Spleen (tissue), 11 donors: ENCODE data around the gene FIG4. TPM values are rescaled to one million over a fixed set of nuclear protein-coding genes. Genes with fewer than 3 reads are reported as not detected.
"Not testable (repeated sequence)": the region's sequence is repeated elsewhere in the genome, so short reads cannot be mapped to it uniquely, and the experiment has no call there.

Experiments
- DNase-seq: peaks from one replicate; pipeline ENCODE4 v3.0.0-alpha.2; 2020
- H3K27ac ChIP-seq, 8 donors: fragments of 200-600 bp; sonication (generic) in 7 of 8; 1 replicate in 4 of 8; 2 replicates in 4 of 8; pipeline versions ENCODE4 v1.5.0 to v1.8.0; 2016 to 2021; ENCODE audit warnings: inconsistent platforms in 4 of 8, mild to moderate bottlenecking in 4 of 8, moderate library complexity in 1 of 8
- H3K27me3 ChIP-seq, 7 donors: fragments of 200-600 bp; sonication (generic) in 6 of 7; replicated peaks in 1 of 7; 1 replicate in 4 of 7; 2 replicates in 3 of 7; pipeline versions ENCODE4 v1.5.0 to v1.8.0; 2016 to 2021; ENCODE audit warnings: inconsistent platforms in 3 of 7, mild to moderate bottlenecking in 1 of 7
- H3K36me3 ChIP-seq, 6 donors: fragments of 200-600 bp; sonication (generic) in 5 of 6; 1 replicate in 4 of 6; 2 replicates in 2 of 6; pipeline versions ENCODE4 v1.5.0 to v1.8.0; 2016 to 2021; ENCODE audit warnings: inconsistent platforms in 2 of 6
- H3K4me1 ChIP-seq, 6 donors: fragments of 200-600 bp; sonication (generic) in 5 of 6; 1 replicate in 3 of 6; 2 replicates in 3 of 6; pipeline versions ENCODE4 v1.5.0 to v1.8.0; 2016 to 2021; ENCODE audit warnings: inconsistent platforms in 3 of 6
- H3K4me3 ChIP-seq, 8 donors: fragments of 200-600 bp; sonication (generic) in 7 of 8; 1 replicate in 4 of 8; 2 replicates in 4 of 8; pipeline versions ENCODE4 v1.5.0 to v1.8.0; 2016 to 2021; ENCODE audit warnings: inconsistent platforms in 4 of 8, mild to moderate bottlenecking in 4 of 8, moderate library complexity in 2 of 8
- H3K9me3 ChIP-seq, 8 donors: fragments of 200-600 bp; sonication (generic) in 7 of 8; 1 replicate in 4 of 8; 2 replicates in 4 of 8; pipeline versions ENCODE4 v1.5.0 to v1.8.0; 2016 to 2021; ENCODE audit warnings: inconsistent platforms in 4 of 8
- CTCF ChIP-seq, 11 experiments: fragments of 200-600 bp in 7 of 11; fragments of 450-650 bp in 4 of 11; sonication (generic) in 4 of 11; IDR thresholded peaks in 8 of 11; conservative IDR thresholded peaks in 3 of 11; 1 replicate in 7 of 11; 2 replicates in 4 of 11; pipeline versions ENCODE4 v1.4.0 to v1.8.0; 2016 to 2021; ENCODE audit warnings: antibody characterized with exemption in 11 of 11, inconsistent platforms in 4 of 11, mild to moderate bottlenecking in 1 of 11
- POLR2A ChIP-seq, 3 donors: fragments of 450-650 bp; IDR thresholded peaks; one replicate each; pipeline ENCODE4 v1.5.1; 2017; ENCODE audit warnings: antibody characterized with exemption in 3 of 3, mild to moderate bottlenecking in 1 of 3
- POLR2AphosphoS5 ChIP-seq, 3 donors: sonication (generic); formaldehyde crosslinking; IDR thresholded peaks; one replicate each; pipeline ENCODE4 v1.5.1; 2017; ENCODE audit warnings: antibody characterized with exemption in 3 of 3
- WGBS, 5 donors: extraction: QIAGEN DNeasy Blood & Tissue Kit in 3 of 5; methylation state at CpG; one replicate each; pipeline versions ENCODE4 v1.1.5 to v1.1.7; 2013 to 2018; 5-methylcytosine and 5-hydroxymethylcytosine counted together
- intact Hi-C: fragments of 100-400 bp; cut with DNase I; formaldehyde crosslinking; loops from one replicate; pipeline ENCODE4 v1.15.0; 2023; ENCODE audit warnings: low total_unique reads
- polyA plus RNA-seq, 3 donors: library from polyadenylated mRNA; stranded (reverse); fragments of 200-250 nt; gene quantifications; one replicate each; pipeline ENCODE4 v1.2.1, GENCODE V29; 2013
- total RNA-seq, 7 donors: library from RNA; depleted of rRNA in 3 of 7; stranded (reverse); fragments of >200 nt in 3 of 7; fragmentation: NEBNext Ultra II Directional in 4 of 7; extraction: Animal tissue kit (Norgen Biotek cat#: 25700) in 4 of 7; gene quantifications; one replicate each; pipeline versions ENCODE4 v1.1.0 to v1.2.1, GENCODE V29; 2016 to 2021
- donor health status: healthy with polysubstance abuse.
- donor health status: DM: no; HTN: no; CAD: no; lungs with moderate emphysema.
- donor health status: DM: no; HTN: no; CAD: no.
- donor health status: Bipolar disorder and iron deficiency.
- donor health status: healthy.
- donor health status: DM: no; HTN: no; CAD: no.
- donor health status: DM: yes; HTN: yes; CAD: no.

Gene FIG4
- total and polyA plus RNA-seq, 10 donors = 10.2 to 35.1 (median 26.2) TPM

- WGBS, 5 donors = 5 to 28% (median 16%) methylated on average over 2 of the region's 2 CpGs
- TF ChIP-seq POLR2AphosphoS5 (IDR thresholded peaks at IDR 0.05) = no peak
- TF ChIP-seq POLR2A (IDR thresholded peaks at IDR 0.05) = no peak
- no peak for TF ChIP-seq CTCF (IDR thresholded peaks at IDR 0.05 in 8 of 11, conservative IDR thresholded peaks at IDR 0.05 in 3 of 11)
- H3K4me1 ChIP-seq = peaks cover 0 to 8% (median 2%) of the 10 kb centered on the region in 6 donors
- intact Hi-C loops = no loop called here
- no peak for DNase-seq
- H3K4me3 ChIP-seq = no peak overlapping the region
- no peaks in the 10 kb centered on the region for H3K27me3 ChIP-seq
- H3K27ac ChIP-seq = no peak overlapping the region
- no peaks in the 10 kb centered on the region for H3K36me3 ChIP-seq
- H3K9me3 ChIP-seq = peaks cover 0 to under 1% (median 0%) of the 10 kb centered on the region in 8 donors
Measured at GRCh38 chr6:109867970-109868358, 176.9 kb downstream of the FIG4 start.

- H3K36me3 ChIP-seq, H3K9me3 ChIP-seq, H3K27me3 ChIP-seq, DNase-seq, H3K27ac ChIP-seq, intact Hi-C loops, H3K4me3 ChIP-seq: not testable (repeated sequence)
- WGBS, 5 donors = 54 to 79% (median 65%) methylated on average over 5 of the region's 5 CpGs
- H3K4me1 ChIP-seq = peaks cover 0 to 13% (median 4%) of the 10 kb centered on the region in 6 donors
Measured at GRCh38 chr6:109869398-109870088, 178.4 kb downstream of the FIG4 start.

GRCh38 chr6:109870089-109870410, 179.0 kb downstream of the FIG4 start:
- no peak overlapping the region for H3K27ac ChIP-seq
- no peaks in the 10 kb centered on the region for H3K27me3 ChIP-seq
- WGBS, 5 donors = 76 to 90% (median 84%) methylated on average over 5 of the region's 5 CpGs
- H3K4me3 ChIP-seq = no peak overlapping the region
- DNase-seq = no peak
- H3K36me3 ChIP-seq = no peaks in the 10 kb centered on the region
- intact Hi-C loops = no loop called here
- H3K4me1 ChIP-seq = peaks cover 0 to 13% (median 4%) of the 10 kb centered on the region in 6 donors
- TF ChIP-seq CTCF (IDR thresholded peaks at IDR 0.05 in 8 of 11, conservative IDR thresholded peaks at IDR 0.05 in 3 of 11) (no peak), POLR2AphosphoS5 (IDR thresholded peaks at IDR 0.05) (no peak), POLR2A (IDR thresholded peaks at IDR 0.05) (no peak)
- H3K9me3 ChIP-seq = no peaks in the 10 kb centered on the region

GRCh38 chr6:109872549-109872948, 181.5 kb downstream of the FIG4 start:
- Histone ChIP-seq H3K27me3 (no peaks in the 10 kb centered on the region), H3K4me3 (no peak overlapping the region), H3K27ac (peak overlapping the region in 4 of 8 donors; percentile 2 to 71 (median 39)), H3K36me3 (no peaks in the 10 kb centered on the region), H3K9me3 (no peaks in the 10 kb centered on the region), H3K4me1 (peaks cover 0 to 27% (median 9%) of the 10 kb centered on the region in 6 donors)
- no peak for DNase-seq
- WGBS, 5 donors = 63 to 72% (median 71%) methylated on average over 1 of the region's 1 CpG
- intact Hi-C loops = no loop called here
- no peak for TF ChIP-seq CTCF (IDR thresholded peaks at IDR 0.05 in 8 of 11, conservative IDR thresholded peaks at IDR 0.05 in 3 of 11)
- no peak for TF ChIP-seq POLR2A (IDR thresholded peaks at IDR 0.05)
- TF ChIP-seq POLR2AphosphoS5 (IDR thresholded peaks at IDR 0.05) = no peak
